H1 (cell line): ENCODE measurements around the gene ABCD2. TPM values are rescaled to one million over a fixed set of nuclear protein-coding genes. Genes with fewer than 3 reads are reported as not detected.

Source experiments
- CHD7 ChIP-seq: fragments of 300-600 bp; sonication (generic); IDR thresholded peaks from 2 replicates; pipeline ENCODE4 v1.7.1; 2012; ENCODE audit warnings: low read length, moderate library complexity, mild to moderate bottlenecking, inconsistent platforms; ENCODE audit not compliant: insufficient replicate concordance
- JUN ChIP-seq: IDR thresholded peaks from 2 replicates; pipeline ENCODE4 v1.6.1; 2011; ENCODE audit warnings: low read depth, mild to moderate bottlenecking, improper control_type of control experiment, low read length
- PHF8 ChIP-seq: fragments of 200-600 bp; sonication (generic); conservative IDR thresholded peaks from 2 replicates; pipeline ENCODE4 v1.7.1; 2012; ENCODE audit warnings: low read depth, mild to moderate bottlenecking, inconsistent platforms, low read length, moderate library complexity
- TBP ChIP-seq: IDR thresholded peaks from 2 replicates; pipeline ENCODE4 v1.6.1; 2011; ENCODE audit warnings: low read depth, low read length, improper control_type of control experiment
- polyA plus RNA-seq, 7 experiments: library from polyadenylated mRNA; depleted of rRNA in 3 of 7; stranded (reverse) in 5 of 7; unstranded in 2 of 7; fragments of >200 nt in 5 of 7; fragments of 200-250 nt in 2 of 7; gene quantifications; 1 replicate in 5 of 7; 2 replicates in 1 of 7; 4 replicates in 1 of 7; pipeline versions ENCODE4 v1.2.1 to v1.2.3, GENCODE V29; 2011 to 2013; ENCODE audit warnings: missing spikeins in 2 of 7, mixed read lengths in 2 of 7
- total RNA-seq: library from RNA; stranded (reverse); fragmentation: NEBNext Ultra II Directional; extraction: Animal tissue kit (Norgen Biotek cat#: 25700); gene quantifications from 2 replicates; pipeline ENCODE4 v1.2.1, GENCODE V29; 2021

The ABCD2 gene
- total and polyA plus RNA-seq, 2 of the 8 experiments (the other 6 are each of a cell fraction or from before 2014, with no cell fraction given): not detected

GRCh38 chr12:39632670-39633069 is 13.1 kb upstream of the ABCD2 start (continued):
- TF ChIP-seq CHD7 (no peak), TBP (no peak), PHF8 (no peak), JUN (no peak)
